Limb (tissue), 2 donors: Measurements from ENCODE around the gene GSK3A.

ENCODE experiments used
- DNase-seq, 2 donors: peaks; one replicate each; pipeline ENCODE4 v3.0.0-alpha.2; 2016; ENCODE audit errors: extremely low spot score in 2 of 2

GSK3A gene

DNA sequence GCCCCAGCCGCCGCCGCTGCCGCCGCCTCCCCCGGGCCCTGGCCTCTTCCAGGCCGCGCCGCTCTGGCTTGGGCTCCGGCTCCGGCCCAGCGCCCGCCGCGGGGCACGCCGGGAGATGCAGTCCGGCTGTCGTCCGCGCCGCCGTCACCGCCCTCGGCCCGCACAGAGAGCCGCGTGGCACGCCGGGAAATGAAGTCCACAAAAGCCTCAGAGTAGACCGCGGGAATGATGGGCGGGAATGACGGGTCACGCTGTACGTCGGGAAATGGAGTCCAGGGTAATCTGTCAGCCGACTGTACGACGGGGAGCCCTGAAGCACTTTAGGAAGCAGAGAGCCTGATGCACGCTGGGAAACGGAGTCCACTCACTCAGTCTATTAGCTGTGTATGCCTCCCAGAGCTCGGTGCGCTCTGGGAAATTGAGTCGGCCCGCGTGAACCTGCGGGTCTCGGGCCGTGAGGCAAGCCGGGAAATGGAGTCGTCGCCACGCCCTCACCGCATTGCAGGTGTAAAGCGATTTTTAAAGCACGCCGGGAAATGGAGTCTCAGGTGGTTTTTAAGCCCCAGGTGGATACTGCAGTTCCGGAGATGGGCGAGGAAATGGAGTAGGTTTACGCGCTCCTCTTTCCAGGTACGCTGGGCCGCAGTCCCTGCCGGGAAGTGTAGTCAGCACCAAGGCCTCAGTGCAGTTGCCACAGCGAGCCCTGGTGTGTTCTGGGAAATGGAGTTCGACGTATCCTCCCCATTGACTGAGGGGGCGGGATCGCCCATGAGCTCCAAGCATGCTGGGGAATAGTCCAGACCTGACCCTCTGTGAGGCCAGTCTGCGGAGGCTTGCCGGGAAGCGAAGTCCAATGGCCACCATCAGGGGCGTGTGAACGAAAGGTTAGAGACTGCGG lies at the start of gene GSK3A:
GSK3A (minus strand) TSS at position 91 of the 898 bp plus-strand sequence. CDS start 137 bp downstream, outside the sequence.
- peak; percentile 98 to 99 for DNase-seq

DNA sequence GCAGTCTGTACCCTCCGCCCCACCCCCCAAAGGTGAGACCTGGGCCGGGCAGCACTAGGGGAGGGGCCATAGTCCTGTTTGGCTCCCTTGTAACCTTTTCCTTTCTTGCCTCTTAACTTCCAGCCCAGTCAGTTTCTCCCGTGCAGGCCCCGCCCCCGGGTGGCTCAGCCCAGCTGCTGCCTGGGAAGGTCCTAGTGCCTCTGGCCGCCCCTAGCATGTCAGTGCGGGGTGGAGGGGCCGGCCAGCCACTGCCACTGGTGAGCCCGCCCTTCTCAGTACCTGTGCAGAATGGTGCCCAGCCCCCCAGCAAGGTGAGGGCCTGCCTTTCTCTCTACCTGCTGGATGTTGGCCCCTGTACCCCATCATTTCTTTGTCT lies 49.0 kb upstream of the GSK3A start:
- DNase-seq: peak in 1 of 2 donors; percentile 43

- DNase-seq: peak in 1 of 2 donors; percentile 50
Observed at GRCh38 chr19:42290523-42291434, 48.4 kb upstream of the GSK3A start.

GRCh38 chr19:42290136-42290522 lies 47.7 kb upstream of the GSK3A start:
- DNase-seq: no peak

- DNase-seq: no peak
Observed at GRCh38 chr19:42289556-42290041, 47.2 kb upstream of the GSK3A start.

DNA sequence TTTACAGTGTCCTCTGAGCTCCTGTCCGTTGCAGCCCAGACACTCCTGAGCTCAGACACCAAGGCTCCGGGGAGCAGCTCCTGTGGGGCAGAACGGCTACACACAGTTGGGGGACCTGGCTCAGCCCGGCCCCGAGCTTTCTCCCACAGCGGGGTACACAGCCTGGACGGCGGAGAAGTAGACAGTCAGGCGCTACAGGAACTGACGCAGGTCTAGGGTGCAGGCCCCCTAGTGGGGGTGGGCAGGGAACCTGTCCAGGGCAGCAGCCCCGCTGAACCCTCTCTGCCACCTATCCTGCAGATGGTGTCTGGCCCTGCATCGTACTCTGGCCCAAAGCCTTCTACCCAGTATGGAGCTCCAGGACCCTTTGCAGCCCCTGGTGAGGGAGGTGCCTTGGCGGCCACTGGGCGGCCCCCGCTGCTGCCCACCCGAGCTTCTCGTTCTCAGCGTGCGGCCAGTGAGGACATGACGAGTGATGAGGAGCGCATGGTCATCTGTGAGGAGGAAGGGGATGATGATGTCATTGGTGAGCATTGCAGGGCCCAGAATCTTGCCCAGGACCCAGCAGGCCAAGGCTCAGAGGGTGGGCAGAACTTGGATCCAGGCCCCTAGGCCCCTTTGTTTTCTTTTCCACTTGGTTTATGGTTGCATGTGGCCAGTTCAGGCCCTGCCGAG lies 46.6 kb upstream of the GSK3A start:
- no peak for DNase-seq

DNA sequence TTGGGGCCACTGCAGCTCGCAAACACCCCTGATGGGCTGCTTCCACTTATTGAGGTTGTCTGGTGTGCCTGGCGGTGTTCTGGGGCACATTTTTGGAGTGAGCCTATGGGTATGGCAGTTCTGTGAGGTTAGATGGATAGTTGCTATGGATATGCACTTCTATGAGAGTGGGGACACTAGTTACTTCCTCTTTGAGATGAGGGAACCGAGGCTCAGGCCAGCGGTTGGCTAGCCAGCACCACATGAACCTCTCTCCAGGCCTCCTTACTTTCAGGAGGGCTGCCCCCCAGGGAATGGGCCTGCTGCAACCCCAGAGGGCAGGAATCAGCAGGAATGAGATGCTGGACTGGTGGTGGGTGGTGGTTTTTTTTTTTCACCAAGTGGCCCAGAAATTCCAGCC lies 46.0 kb upstream of the GSK3A start:
- no peak for DNase-seq

DNA sequence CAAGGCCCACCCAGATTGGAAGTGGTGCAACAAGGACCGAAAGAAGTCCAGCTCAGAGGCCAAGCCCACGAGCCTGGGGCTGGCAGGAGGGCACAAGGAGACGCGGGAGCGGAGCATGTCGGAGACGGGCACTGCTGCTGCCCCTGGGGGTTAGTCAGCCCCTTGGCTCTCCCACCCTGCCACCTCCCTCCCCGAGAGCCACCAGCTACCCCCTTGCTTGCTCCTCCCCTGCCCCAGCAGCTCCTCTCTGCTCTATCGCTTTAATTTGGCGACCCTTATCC lies 45.4 kb upstream of the GSK3A start:
- no peak for DNase-seq

DNA sequence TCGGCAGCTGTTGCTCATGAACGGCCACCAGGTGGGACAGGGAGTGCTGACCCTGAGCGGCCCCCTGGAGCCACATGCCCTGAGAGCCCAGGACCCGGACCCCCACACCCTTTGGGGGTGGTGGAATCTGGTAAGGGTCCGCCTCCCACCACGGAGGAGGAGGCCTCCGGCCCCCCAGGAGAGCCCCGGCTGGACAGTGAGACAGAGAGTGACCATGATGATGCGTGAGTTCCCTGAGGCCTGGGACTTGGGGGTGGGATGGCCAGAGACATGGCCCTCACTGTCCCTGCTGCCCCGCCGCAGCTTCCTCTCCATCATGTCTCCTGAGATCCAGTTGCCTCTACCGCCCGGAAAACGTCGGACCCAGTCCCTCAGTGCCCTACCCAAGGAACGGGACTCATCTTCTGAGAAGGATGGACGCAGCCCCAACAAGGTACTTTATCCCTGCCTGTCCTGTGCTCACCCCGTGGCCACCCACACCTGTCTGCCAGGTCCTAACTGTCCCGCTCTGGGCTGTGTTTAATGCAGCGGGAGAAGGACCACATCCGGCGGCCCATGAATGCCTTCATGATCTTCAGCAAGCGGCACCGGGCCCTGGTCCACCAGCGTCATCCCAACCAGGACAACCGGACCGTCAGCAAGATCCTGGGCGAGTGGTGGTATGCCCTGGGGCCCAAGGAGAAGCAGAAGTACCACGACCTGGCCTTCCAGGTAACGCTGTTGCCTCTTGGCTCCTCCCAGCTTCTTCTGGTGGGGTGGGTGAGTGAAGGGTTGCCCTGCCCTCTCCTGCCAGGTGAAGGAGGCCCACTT lies 44.8 kb upstream of the GSK3A start:
- no peak for DNase-seq

DNA sequence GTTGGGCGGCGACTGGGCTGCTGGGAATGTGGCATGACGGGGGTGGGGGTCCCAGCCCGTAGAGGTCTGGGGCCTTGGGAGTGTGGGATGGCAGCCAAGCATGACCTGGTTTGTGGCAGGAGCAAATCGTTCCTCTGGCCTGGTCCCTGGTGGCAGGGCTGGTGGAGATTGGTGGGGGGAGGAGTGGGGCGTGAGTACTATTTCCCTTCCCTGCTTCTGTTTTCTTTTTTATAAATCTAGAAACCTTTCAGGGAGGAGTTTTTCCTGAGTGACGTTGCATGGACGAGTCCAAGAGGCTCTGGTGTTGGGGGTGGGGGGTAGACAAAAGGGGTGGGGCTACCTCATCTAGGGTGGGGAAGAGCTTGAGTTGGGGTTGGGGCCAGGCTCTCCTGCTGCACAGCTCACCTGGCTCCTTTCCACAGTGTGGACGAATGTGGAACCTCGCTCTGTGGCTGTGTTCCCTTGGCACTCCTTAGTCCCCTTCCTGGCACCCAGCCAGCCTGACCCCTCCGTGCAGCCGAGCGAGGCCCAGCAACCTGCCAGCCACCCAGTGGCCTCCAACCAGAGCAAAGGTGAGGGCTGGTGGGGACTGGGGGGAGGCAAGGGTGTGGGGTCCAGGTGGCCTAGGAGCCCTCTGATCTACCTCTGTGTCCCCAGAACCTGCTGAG lies 44.1 kb upstream of the GSK3A start:
- DNase-seq: peak; percentile 38 to 73

- DNase-seq: no peak
Observed at GRCh38 chr19:42285988-42286348, 43.6 kb upstream of the GSK3A start.

- peak in 1 of 2 donors; percentile 36 for DNase-seq
Observed at GRCh38 chr19:42285541-42285941, 43.1 kb upstream of the GSK3A start.

DNA sequence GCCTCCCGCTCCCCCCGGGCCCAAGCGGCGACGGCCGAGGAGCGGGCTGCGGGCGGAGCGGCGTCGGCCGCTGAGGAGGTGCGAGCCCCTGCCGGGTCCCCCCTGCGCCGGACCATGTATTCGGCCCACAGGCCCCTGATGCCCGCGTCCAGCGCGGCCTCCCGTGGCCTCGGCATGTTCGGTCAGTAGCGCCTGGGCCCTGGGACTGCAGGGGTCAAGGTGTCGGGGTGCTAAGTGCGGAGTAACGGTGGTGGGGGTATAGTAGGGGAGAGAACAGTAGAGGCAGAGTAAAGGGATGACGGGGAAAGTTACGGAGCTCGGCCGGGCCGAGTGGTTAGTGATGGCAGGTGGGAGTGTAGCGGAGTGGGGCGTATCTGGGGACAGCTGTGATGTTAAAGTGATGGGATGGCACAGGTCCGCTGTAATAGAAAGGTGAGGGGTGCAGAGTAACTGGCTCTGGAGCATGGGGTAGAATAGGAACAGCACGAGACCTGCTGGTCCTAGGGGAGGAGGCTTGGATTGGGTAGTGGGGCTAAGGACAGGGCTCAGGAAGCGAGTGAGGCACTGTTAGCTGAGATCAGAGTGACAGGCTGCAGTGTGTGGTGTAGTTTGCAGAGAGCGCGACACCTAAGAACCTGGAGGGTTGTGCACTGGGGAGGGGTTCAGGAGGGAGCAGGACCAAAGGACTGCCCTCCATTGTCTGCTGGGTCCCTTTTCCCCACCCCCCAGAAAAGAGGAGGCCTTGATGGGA lies 42.4 kb upstream of the GSK3A start:
- peak in 1 of 2 donors; percentile 13 for DNase-seq

DNA sequence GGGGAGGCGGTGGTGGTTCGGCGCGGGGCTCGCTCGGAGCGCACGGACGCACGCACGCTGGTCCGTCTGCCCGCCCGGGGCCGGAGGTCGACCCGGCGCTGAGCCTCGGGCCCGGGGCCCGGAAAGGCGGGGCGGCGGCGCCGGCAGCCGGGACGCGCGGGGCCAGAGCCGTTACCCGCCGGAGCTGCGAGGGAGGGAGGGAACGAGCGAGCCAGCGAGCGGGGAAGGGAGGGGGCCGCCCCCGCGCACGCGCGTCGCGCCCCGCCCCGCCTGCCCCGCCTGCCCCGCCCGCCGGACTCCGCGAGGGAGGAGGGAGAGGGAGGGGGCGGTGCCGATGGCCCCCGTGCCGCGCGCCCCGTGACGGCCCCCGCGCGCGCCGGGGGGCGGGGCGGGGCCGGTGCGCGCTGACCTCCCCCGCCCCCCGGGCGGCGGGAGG lies 41.7 kb upstream of the GSK3A start:
- peak; percentile 81 to 92 for DNase-seq

- peak; percentile 95 to 99 for DNase-seq
Observed at GRCh38 chr19:42283188-42284065, 41.0 kb upstream of the GSK3A start.

- no peak for DNase-seq
Observed at GRCh38 chr19:42282819-42283187, 40.4 kb upstream of the GSK3A start.

DNA sequence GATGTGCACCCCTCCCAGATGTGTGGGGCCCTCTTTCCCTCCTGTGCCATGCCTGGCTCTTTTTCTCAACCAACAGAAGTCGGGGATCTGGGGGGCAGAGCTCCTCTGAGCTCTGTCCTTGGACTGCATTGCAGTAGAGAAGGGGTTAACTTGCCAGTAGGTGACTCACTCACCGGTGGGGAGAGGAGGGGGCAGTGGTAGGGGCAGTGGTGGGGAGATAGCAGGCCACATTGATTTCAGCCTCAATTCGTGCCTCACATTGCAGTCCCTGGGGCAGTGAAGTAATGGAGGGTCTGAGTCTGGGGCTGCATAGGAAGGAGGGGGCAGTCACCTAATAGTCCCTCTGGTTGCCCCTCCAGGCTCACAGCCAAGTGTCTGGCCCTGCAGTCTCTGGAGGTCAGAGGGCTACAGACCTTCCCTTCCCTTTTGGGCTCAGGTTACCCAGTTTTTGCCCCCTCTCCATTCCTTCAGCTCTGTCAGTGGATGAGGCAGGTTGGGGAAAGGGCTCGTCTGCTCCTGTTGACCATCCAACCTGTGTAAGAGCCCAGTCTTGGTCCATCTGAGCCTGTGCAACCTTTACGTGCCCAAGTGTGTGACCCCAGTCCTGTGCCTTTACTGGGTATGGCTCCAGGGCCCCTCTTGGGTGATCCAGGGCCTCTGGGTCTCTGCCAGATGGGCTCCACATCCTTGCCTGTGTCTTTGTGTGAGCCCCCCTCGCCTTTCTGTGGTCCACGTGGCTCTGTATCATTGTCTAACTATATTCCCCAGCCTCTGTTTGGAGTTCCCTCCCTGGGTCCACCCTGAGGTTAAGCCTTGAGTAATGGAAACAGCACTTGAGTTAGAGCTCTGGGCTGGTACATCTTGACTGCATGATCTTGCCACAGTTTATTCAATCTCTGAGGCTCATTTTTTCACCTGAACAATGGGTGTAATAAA lies 39.7 kb upstream of the GSK3A start:
- DNase-seq: peak; percentile 14 to 61
